GM23338 (cell line): ENCODE measurements around the gene LRIT3. TPM values are rescaled to one million over a fixed set of nuclear protein-coding genes. Genes with fewer than 3 reads are reported as not detected.
A peak's percentile ranks its signal among the peaks of the same experiment; 100 is the strongest.

Experiments used
- ATAC-seq: fragments of 200-7000 bp; cut with Tn5 transposase; 3 replicates; pipeline ENCODE4 v1.9.1; 2020
- DNase-seq: peaks from one replicate; pipeline ENCODE4 v3.0.0-alpha.2; 2015; ENCODE audit warnings: low spot score
- H2AFZ ChIP-seq: fragments of 200-600 bp; sonication (generic); 2 replicates; pipeline ENCODE4 v1.8.0; 2016; ENCODE audit warnings: antibody characterized with exemption, mild to moderate bottlenecking, moderate library complexity
- H3F3A ChIP-seq: fragments of 200-600 bp; sonication (generic); replicated peaks from 2 replicates; pipeline ENCODE4 v1.8.0; 2017; ENCODE audit warnings: antibody characterized with exemption, mixed run types, low read depth
- H3K27ac ChIP-seq: fragments of 200-600 bp; sonication (generic); 2 replicates; pipeline ENCODE4 v1.6.1; 2016; ENCODE audit warnings: low read depth
- H3K27me3 ChIP-seq: fragments of 200-600 bp; sonication (generic); 2 replicates; pipeline ENCODE4 v1.8.0; 2016; ENCODE audit warnings: mild to moderate bottlenecking, mixed run types, moderate library complexity; ENCODE audit not compliant: insufficient read depth
- H3K36me3 ChIP-seq: fragments of 200-600 bp; sonication (generic); 2 replicates; pipeline ENCODE4 v1.8.0; 2016; ENCODE audit warnings: mild to moderate bottlenecking; ENCODE audit not compliant: insufficient read depth
- H3K4me1 ChIP-seq: fragments of 200-600 bp; sonication (generic); 2 replicates; pipeline ENCODE4 v1.8.0; 2016; ENCODE audit warnings: mild to moderate bottlenecking, moderate library complexity; ENCODE audit not compliant: insufficient read depth
- H3K4me2 ChIP-seq: fragments of 200-600 bp; sonication (generic); 2 replicates; pipeline ENCODE4 v1.7.1; 2017; ENCODE audit warnings: mixed run types
- H3K4me3 ChIP-seq: fragments of 200-600 bp; sonication (generic); 2 replicates; pipeline ENCODE4 v1.6.1; 2016; ENCODE audit warnings: mixed run types
- H3K79me2 ChIP-seq: fragments of 200-600 bp; sonication (generic); replicated peaks from 2 replicates; pipeline ENCODE4 v1.8.0; 2017; ENCODE audit warnings: mild to moderate bottlenecking; ENCODE audit not compliant: insufficient read depth
- H3K9me2 ChIP-seq: fragments of 200-600 bp; sonication (generic); 2 replicates; pipeline ENCODE4 v1.8.0; 2017; ENCODE audit not compliant: insufficient read depth
- H4K20me1 ChIP-seq: fragments of 200-600 bp; sonication (generic); replicated peaks from 2 replicates; pipeline ENCODE4 v1.8.0; 2017; ENCODE audit warnings: mild to moderate bottlenecking; ENCODE audit not compliant: insufficient read depth
- H3K27ac Mint-ChIP-seq: 2 replicates; pipeline ENCODE4 v1.8.0; 2020; ENCODE audit warnings: inconsistent platforms, mild to moderate bottlenecking, moderate library complexity, mixed read lengths
- H3K27me3 Mint-ChIP-seq: 3 replicates; pipeline ENCODE4 v1.8.0; 2022; ENCODE audit warnings: low read depth, mild to moderate bottlenecking, moderate library complexity, mixed read lengths, inconsistent platforms; ENCODE audit not compliant: insufficient read depth, poor library complexity
- H3K36me3 Mint-ChIP-seq: 3 replicates; pipeline ENCODE4 v1.8.0; 2021; ENCODE audit warnings: low read depth, mild to moderate bottlenecking, inconsistent platforms, moderate library complexity, mixed read lengths
- H3K4me1 Mint-ChIP-seq: 3 replicates; pipeline ENCODE4 v1.8.0; 2020; ENCODE audit warnings: mild to moderate bottlenecking, inconsistent platforms, mixed read lengths
- H3K4me3 Mint-ChIP-seq: 3 replicates; pipeline ENCODE4 v1.8.0; 2021; ENCODE audit warnings: moderate library complexity, mild to moderate bottlenecking, inconsistent platforms, mixed read lengths
- H3K9me3 Mint-ChIP-seq: 3 replicates; pipeline ENCODE4 v1.8.0; 2020; ENCODE audit warnings: moderate library complexity, mild to moderate bottlenecking, inconsistent platforms, mixed read lengths
- EZH2 ChIP-seq: fragments of 200-600 bp; sonication (generic); IDR thresholded peaks from one replicate; pipeline ENCODE4 v1.8.0; 2017; ENCODE audit warnings: antibody characterized with exemption, mild to moderate bottlenecking, low read depth; ENCODE audit not compliant: unreplicated experiment
- JUNB ChIP-seq: IDR thresholded peaks from one replicate; pipeline ENCODE4 v1.6.1; 2016; ENCODE audit warnings: antibody characterized with exemption; ENCODE audit not compliant: unreplicated experiment
- POLR2AphosphoS5 ChIP-seq: IDR thresholded peaks from 2 replicates; pipeline ENCODE4 v1.6.1; 2016; ENCODE audit warnings: antibody characterized with exemption, low read depth
- ZNF114 ChIP-seq: fragments of 250-450 bp; sonication (Bioruptor Pico); IDR thresholded peaks from 2 replicates; pipeline ENCODE4 v1.5.0; 2020; ENCODE audit warnings: mild to moderate bottlenecking, moderate library complexity
- ZNF331 ChIP-seq: fragments of 250-450 bp; sonication (Bioruptor Pico); IDR thresholded peaks from 2 replicates; pipeline ENCODE4 v1.5.0; 2020; ENCODE audit warnings: low read depth, mild to moderate bottlenecking, moderate library complexity
- polyA plus RNA-seq: library from polyadenylated mRNA; unstranded; fragments of >200 nt; fragmentation: Nextera tagmentation; extraction: Ambion mirVana; gene quantifications from 2 replicates; pipeline ENCODE4 v1.2.1, GENCODE V29; 2016
- total RNA-seq: library from RNA; depleted of rRNA; stranded (reverse); fragments of >200 nt; shearing (Covaris generic); gene quantifications from 2 replicates; pipeline ENCODE4 v1.2.3, GENCODE V29; 2014
- TF ChIP-seq, protein P1 (sequence below), 2 experiments: fragments of 200-600 bp in 1 of 2; sonication (generic) in 1 of 2; conservative IDR thresholded peaks; 2 replicates each; pipeline versions ENCODE4 v1.5.1 to v1.6.1; 2016 to 2017; ENCODE audit warnings: antibody characterized with exemption in 2 of 2, low read depth in 2 of 2, mild to moderate bottlenecking in 2 of 2, moderate library complexity in 1 of 2

LRIT3 gene
- total and polyA plus RNA-seq, 2 experiments from 2014 or later: 0.14 TPM; not detected in 1

DNA sequence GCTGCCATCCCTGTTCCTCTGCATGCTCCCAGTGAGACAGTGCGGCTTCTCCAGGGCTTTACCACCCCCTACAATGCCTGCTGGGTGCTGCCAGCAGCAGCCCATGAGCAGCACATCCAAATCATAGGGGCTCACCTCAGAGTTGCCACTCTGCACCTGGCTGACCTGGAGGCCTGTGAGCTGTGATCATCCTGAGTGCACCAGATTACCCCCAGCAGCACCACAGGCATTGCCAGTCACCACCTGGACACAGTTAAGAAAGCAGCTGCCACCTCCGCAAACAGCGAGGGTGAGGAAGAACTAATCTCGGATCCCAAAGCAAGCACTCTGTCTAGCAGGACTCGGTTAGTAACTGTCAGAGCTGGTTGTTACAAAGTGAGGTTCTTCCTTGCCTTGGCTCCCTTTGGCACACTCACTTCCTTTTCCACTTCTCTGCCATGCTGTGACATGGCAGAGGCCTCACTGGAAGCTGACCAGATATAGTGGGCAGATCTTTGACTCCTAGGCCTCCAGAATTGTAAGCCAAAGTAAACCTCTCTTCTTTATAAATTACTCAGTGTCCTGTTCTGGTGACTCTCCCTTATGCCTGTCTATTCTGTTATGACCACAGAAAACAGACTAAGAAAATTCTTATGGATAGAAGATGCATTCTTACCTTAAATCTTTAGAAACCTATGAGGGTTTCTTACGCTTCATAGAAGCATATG, 25.2 kb downstream of the LRIT3 start:
- no peaks in the 10 kb centered on the region for H4K20me1 ChIP-seq
- no peak overlapping the region for H3K4me3 ChIP-seq
- ATAC-seq (no peak), DNase-seq (no peak)
- no peak for TF ChIP-seq EZH2
- no peak for TF ChIP-seq POLR2AphosphoS5
- no peak for TF ChIP-seq ZNF331 (CRISPR knock-in tag)
- TF ChIP-seq JUNB: no peak
- no peak for TF ChIP-seq ZNF114 (CRISPR knock-in tag)
- no peaks in the 10 kb centered on the region for H3K36me3 ChIP-seq
- peaks cover 4% of the 10 kb centered on the region; the same call in 1 of the 2 replicates for H3K9me2 ChIP-seq
- no peaks in the 10 kb centered on the region for H3K27me3 ChIP-seq
- no peak overlapping the region for H3K27ac ChIP-seq
- H2AFZ ChIP-seq: no peak overlapping the region
- no peaks in the 10 kb centered on the region for H3K79me2 ChIP-seq
- H3K36me3 Mint-ChIP-seq: no peaks in the 10 kb centered on the region
- no peak overlapping the region for H3K27ac Mint-ChIP-seq
- no peak overlapping the region for H3K4me3 Mint-ChIP-seq
- no peak overlapping the region for H3K4me2 ChIP-seq
- H3K27me3 Mint-ChIP-seq: peaks cover 4% of the 10 kb centered on the region
- no peaks in the 10 kb centered on the region for H3K4me1 ChIP-seq
- no peaks in the 10 kb centered on the region; the same call in 2 of the 3 replicates for H3K9me3 Mint-ChIP-seq
- no peaks in the 10 kb centered on the region for H3F3A ChIP-seq
- H3K4me1 Mint-ChIP-seq: no peaks in the 10 kb centered on the region; the same call in 2 of the 3 replicates

- DNase-seq: no peak
- H3K27ac Mint-ChIP-seq: no peak overlapping the region
Measured at GRCh38 chr4:109873791-109874514, 26.0 kb downstream of the LRIT3 start.

More at GRCh38 chr4:109873791-109874514, 26.0 kb downstream of the LRIT3 start:
- Histone ChIP-seq H3F3A (no peaks in the 10 kb centered on the region), H3K27me3 (no peaks in the 10 kb centered on the region), H3K27ac (no peak overlapping the region), H3K79me2 (no peaks in the 10 kb centered on the region), H3K4me1 (no peaks in the 10 kb centered on the region), H4K20me1 (no peaks in the 10 kb centered on the region), H2AFZ (no peak overlapping the region), H3K4me3 (no peak overlapping the region), H3K4me2 (no peak overlapping the region), H3K9me2 (peaks cover 4% of the 10 kb centered on the region; the same call in 1 of the 2 replicates), H3K36me3 (no peaks in the 10 kb centered on the region)
- no peak for TF ChIP-seq JUNB
- TF ChIP-seq, protein P1, sequence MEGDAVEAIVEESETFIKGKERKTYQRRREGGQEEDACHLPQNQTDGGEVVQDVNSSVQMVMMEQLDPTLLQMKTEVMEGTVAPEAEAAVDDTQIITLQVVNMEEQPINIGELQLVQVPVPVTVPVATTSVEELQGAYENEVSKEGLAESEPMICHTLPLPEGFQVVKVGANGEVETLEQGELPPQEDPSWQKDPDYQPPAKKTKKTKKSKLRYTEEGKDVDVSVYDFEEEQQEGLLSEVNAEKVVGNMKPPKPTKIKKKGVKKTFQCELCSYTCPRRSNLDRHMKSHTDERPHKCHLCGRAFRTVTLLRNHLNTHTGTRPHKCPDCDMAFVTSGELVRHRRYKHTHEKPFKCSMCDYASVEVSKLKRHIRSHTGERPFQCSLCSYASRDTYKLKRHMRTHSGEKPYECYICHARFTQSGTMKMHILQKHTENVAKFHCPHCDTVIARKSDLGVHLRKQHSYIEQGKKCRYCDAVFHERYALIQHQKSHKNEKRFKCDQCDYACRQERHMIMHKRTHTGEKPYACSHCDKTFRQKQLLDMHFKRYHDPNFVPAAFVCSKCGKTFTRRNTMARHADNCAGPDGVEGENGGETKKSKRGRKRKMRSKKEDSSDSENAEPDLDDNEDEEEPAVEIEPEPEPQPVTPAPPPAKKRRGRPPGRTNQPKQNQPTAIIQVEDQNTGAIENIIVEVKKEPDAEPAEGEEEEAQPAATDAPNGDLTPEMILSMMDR (conservative IDR thresholded peaks at IDR 0.05; ENCODE audit: low read depth in 2 of 2): peak in 1 of 2 experiments; percentile 30; a peak in 1 of 4 replicates
- Mint-ChIP-seq H3K27me3 (peaks cover 4% of the 10 kb centered on the region), H3K4me1 (no peaks in the 10 kb centered on the region; the same call in 2 of the 3 replicates), H3K36me3 (no peaks in the 10 kb centered on the region), H3K4me3 (no peak overlapping the region), H3K9me3 (no peaks in the 10 kb centered on the region; the same call in 2 of the 3 replicates)
- ATAC-seq: no peak
